ENCODE measurements around the gene SLC1A2. TPM values are rescaled to one million over a fixed set of nuclear protein-coding genes. Genes with fewer than 3 reads are reported as not detected.
A peak's percentile ranks its signal among the peaks of the same experiment; 100 is the strongest.

Gene SLC1A2
- total and polyA plus RNA-seq, 2 of the 4 experiments (the other 2 are of a cell fraction): 0.15 to 0.54 TPM

GRCh38 chr11:35207471-35208403, 211.6 kb downstream of the SLC1A2 start:
- WGBS, 2 experiments (ENCODE audit: extremely low coverage in 2 of 2, insufficient read length in 1 of 2): no CpG with 5 or more reads among the region's 10 CpGs
- H4K8ac ChIP-seq (ENCODE audit: low read depth in 2 of 2, low read length in 2 of 2): no peak overlapping the region

More at GRCh38 chr11:35207471-35208403, 211.6 kb downstream of the SLC1A2 start:
- H3K79me1 ChIP-seq (ENCODE audit: low read depth in 1 of 2, low read length in 2 of 2): peaks cover 38 to 65% of the 10 kb centered on the region in 2 experiments
- no peak overlapping the region for H3K4me3 ChIP-seq (ENCODE audit: insufficient read depth, low read depth, low read length)
- peaks cover 7% of the 10 kb centered on the region for H3K4me1 ChIP-seq (ENCODE audit: control insufficient read depth, insufficient read depth, low read length)
- H4K20me1 ChIP-seq (ENCODE audit: insufficient read depth, low read length): peaks cover 17% of the 10 kb centered on the region; the same call in 1 of the 2 replicates
- dilution Hi-C loops (cut with HindIII; ENCODE audit: low sequenced_read_pairs, unreplicated experiment): no loop called here
- ChIA-PET CTCF (no interaction called here), POLR2A (ENCODE audit: unreplicated experiment) (no interaction called here)
- H3K36me3 ChIP-seq (ENCODE audit: control insufficient read depth, insufficient read depth, low read length): peaks cover 46% of the 10 kb centered on the region
- peaks cover 6% of the 10 kb centered on the region; the same call in 1 of the 2 replicates for H3K9me3 ChIP-seq (ENCODE audit: control insufficient read depth, insufficient read depth, low read length)
- in situ Hi-C loops (cut with MboI; ENCODE audit: low sequenced_read_pairs): no loop called here
- peak overlapping the region; percentile 3; the same call in 1 of the 2 replicates for H3K4me2 ChIP-seq (ENCODE audit: low read depth, low read length)
- peaks cover 16% of the 10 kb centered on the region for H3K9me1 ChIP-seq (ENCODE audit: insufficient read depth, low read length)
- TF ChIP-seq USF2 (IDR thresholded peaks at IDR 0.05; ENCODE audit: low read depth, low read length) (no peak), MAFK (IDR thresholded peaks at IDR 0.05; ENCODE audit: low read depth, low read length) (peak; percentile 9; the same call in 1 of the 2 replicates), MAZ (IDR thresholded peaks at IDR 0.05; ENCODE audit: borderline replicate concordance, low read depth, low read length) (no peak), CTCF (conservative IDR thresholded peaks at IDR 0.05; ENCODE audit: low read depth, low read length) (no peak), NFE2L2 (IDR thresholded peaks at IDR 0.05; ENCODE audit: low read depth, low read length) (no peak), SMC3 (IDR thresholded peaks at IDR 0.05; ENCODE audit: low read depth, low read length) (no peak)
- H3K27me3 ChIP-seq (ENCODE audit: control insufficient read depth, insufficient read depth, low read length): no peaks in the 10 kb centered on the region
- intact Hi-C loops (cut with micrococcal nuclease): no loop called here
- H3K4ac ChIP-seq (ENCODE audit: low read depth, low read length): no peak overlapping the region; the same call in 1 of the 2 replicates
- BruUV-seq (replicated peaks): no TSS peak
- no peak overlapping the region for H3K56ac ChIP-seq (ENCODE audit: extremely low read depth, insufficient read depth, low read length)
- H3K23ac ChIP-seq (ENCODE audit: low read depth, low read length): no peak overlapping the region
- H2BK20ac ChIP-seq (ENCODE audit: low read depth, low read length): no peak overlapping the region
- peak overlapping the region; percentile 66; the same call in 1 of the 2 replicates for H3K27ac ChIP-seq (ENCODE audit: insufficient read depth, low read length)
- no peak overlapping the region for H2AK9ac ChIP-seq (replicated peaks; ENCODE audit: low read depth, low read length, poor library complexity)
- no peak overlapping the region for H2BK120ac ChIP-seq (ENCODE audit: low read depth, low read length)
- H4K5ac ChIP-seq (ENCODE audit: low read depth, low read length): peak overlapping the region; percentile 37; the same call in 1 of the 2 replicates
- no peak overlapping the region for H3K9ac ChIP-seq (ENCODE audit: low read depth, low read length)
- ATAC-seq (ENCODE audit: low read depth) (peak; percentile 62), DNase-seq (peak; percentile 57)
- no peak overlapping the region for H4K91ac ChIP-seq (ENCODE audit: insufficient read depth, low read depth, low read length)
- H2AK5ac ChIP-seq (ENCODE audit: low read depth, low read length): no peak overlapping the region
- peak overlapping the region; percentile 56 for H2BK5ac ChIP-seq (ENCODE audit: low read depth, low read length, poor library complexity, severe bottlenecking)
- no peak overlapping the region for H2BK15ac ChIP-seq (ENCODE audit: low read depth, low read length)
- H3K18ac ChIP-seq (ENCODE audit: low read depth, low read length): peak overlapping the region; percentile 51; the same call in 1 of the 2 replicates
- H2AFZ ChIP-seq (replicated peaks; ENCODE audit: low read length, poor library complexity): no peak overlapping the region
- 0 out of 2 replicates have a peak overlapping the region, but pooled peaks have one; percentile 6 for H3K14ac ChIP-seq (replicated peaks; ENCODE audit: low read depth, low read length)

Measured in IMR-90 (cell line).